Activated CD4-positive, CD25-positive, alpha-beta regulatory T cell treated with anti-CD3 and anti-CD28 coated beads, Interleukin-2, amount 50 U/mL, for 72 hours (primary cell): ENCODE results near the gene UACA.
"Not testable (repeated sequence)": the region's sequence is repeated elsewhere in the genome, so short reads cannot be mapped to it uniquely, and the experiment has no call there.

ENCODE experiments used
- DNase-seq: peaks from one replicate; pipeline ENCODE4 v3.0.0; 2021

The UACA gene

GRCh38 chr15:70748281-70748747, 15.0 kb downstream of the UACA start:
- DNase-seq, result no peak

- DNase-seq, result not testable (repeated sequence)
Measured at GRCh38 chr15:70746598-70746997, 16.8 kb downstream of the UACA start.

DNA sequence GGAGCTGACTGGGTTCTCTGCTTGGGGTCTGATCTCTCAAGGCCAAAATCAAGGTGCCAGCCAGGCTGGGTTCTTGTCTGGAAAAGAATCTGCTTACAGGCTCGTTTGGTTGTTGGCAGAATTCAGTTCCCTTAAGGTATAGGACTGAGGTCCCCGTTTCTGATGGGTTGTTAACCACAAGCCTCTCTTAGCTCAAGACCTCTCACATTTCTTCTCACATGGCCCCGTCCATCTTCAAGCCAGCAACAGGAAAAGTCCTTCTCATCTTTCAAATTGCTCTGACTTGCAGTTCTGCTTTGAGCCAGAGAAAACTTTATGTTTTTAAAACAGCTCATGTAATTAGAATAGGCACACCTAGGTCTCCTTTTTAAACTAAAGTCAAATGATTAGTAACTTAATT, 20.4 kb downstream of the UACA start:
- no peak for DNase-seq

GRCh38 chr15:70741677-70742293, 21.6 kb downstream of the UACA start:
- DNase-seq, result no peak

GRCh38 chr15:70741107-70741531, 22.2 kb downstream of the UACA start:
- DNase-seq, result no peak

- not testable (repeated sequence) for DNase-seq
Measured at GRCh38 chr15:70735040-70735439, 28.3 kb downstream of the UACA start.

DNA sequence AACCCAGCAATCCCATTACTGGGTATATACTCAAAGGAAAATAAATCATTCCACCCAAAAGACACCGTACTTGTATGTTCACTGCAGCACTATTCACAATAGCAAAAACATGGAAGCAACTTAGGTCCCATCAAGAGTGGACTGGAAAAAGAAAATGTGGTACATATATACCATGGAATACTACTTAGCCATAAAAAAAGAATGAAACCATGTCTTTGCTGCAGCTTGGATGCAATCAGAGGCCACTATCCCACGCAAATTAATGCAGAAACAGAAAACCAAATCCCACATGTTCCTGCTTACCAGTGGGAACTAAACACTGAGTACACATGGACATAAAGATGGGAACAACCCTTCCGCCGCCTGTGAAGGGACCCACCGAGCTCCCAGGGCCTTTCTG, 34.2 kb downstream of the UACA start:
- DNase-seq, result no peak

DNA sequence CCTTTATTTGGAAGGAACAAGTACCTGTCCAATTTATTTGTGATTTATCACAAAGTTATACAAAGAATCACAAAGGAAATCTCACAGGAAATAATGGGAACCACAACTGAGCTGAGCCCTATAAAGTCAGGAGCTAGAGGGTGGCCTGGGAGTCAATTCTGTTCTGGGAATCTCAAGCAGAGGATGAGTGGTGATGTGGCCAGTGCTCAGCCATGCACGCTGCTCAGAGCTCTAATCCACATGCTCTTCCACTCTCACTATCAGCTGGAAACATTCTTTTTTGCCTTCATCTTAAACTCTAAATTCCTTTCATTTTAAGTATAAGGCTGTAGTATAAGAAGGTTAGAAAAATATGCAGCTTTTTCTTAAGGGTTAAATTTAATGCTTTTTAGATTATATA, 36.6 kb downstream of the UACA start:
- DNase-seq, result no peak

DNA sequence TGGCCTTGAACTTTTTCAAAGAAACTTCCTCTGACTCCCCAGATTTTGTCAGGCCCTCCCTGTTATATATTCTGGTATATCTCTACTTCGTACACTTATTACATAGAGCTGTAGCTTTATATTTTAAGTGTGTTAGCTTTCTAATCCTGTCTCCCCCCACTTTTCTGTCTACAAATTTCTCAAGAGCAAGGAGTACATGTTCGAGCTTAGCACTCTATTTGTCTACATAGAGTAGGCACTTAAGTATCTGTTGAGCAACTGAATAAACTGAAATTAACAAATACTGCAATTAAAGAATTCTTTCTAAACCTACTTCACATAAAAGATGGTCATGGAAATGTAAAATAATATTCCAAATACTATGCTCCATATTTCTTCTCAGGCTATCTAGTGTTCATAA, 39.4 kb downstream of the UACA start:
- no peak for DNase-seq

DNA sequence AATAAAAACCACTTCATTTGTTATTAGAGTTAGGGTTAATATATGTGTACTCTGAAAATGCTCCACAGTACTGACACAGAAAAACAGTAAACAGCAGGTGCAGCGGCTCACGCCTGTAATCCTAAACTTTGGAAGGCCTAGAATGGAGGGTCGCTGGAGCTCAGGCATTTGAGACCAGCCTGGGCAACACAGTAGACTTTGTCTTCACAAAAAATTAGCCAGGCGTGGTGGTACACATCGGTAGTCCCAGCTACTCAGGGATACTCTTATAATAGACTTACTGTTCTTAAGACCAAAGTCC, 40.3 kb downstream of the UACA start:
- DNase-seq, result no peak

DNA sequence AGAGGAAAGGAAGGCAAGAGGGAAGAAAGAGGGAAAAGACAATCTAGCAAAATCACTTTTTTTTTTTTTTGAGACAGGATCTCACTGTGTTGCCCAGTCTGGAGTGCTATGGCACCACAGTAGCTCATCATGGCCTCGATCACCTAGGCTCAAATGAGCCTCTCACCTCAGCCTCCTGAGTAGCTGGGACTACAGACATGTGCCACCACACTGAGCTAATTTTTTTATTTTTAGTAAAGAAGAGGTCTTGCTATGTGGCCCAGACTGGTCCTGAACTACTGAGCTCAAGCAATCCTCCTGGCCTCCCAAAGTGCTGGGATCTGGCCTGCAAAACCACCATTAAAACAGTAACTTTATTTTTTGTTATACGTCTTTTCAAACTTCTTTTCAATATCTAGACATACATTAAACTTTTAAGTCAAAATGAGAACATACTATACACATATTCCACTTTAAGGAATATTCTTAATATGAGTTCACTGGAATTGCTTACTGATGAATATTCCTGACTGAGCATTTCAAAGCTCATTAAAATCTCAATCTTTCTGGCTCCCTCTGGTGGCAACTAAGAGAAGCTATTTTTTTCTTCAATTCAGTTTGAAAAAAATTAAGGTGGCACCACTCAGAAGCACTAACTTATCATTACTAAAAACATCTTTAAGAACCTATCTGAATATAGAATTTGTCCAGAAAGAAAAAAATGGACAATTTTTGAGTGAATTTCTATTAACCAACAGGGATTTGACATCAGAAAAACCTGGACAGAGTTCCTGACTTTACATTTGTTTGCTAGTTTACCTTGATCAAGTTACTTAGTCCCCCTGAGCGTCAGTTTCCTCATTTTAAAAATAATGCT, 40.9 kb downstream of the UACA start:
- DNase-seq, result no peak

DNA sequence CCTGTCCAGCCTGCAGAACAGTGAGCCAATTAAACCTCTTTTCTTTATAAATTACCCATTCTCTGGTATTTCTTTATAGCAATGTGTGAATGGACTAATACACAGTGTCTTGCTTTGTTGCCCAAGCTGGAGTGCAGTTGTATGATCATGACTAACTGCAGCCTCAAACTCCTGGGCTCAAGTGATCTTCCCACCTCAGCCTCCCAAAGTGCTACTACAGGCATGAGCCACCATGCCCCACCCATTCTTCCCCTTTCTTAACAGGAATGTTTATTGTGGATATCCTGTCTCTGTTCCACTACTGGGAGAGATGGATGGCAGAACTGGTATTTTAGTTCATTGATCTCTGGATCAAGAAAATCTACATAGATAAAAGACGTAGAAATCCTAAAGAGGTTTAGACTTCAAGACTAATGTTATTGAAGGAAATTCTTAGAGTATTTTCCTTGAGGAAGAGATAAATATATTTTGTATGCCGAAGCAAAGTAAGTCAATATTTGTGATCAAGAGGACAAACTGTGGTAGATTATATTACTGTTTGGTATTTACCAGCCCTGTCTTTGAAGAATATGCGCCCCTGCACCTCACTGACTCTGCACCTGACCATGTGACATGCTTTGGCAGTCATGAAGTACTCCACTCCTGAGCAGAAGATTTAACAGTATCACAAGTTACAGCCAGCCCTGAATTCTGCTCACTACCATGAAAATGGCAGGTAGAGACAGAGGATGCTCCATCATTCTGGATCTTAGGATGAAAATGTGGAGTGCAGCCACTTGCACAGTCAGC, 42.9 kb downstream of the UACA start:
- no peak for DNase-seq

GRCh38 chr15:70717237-70717793, 46.0 kb downstream of the UACA start:
- DNase-seq, result no peak

GRCh38 chr15:70715840-70716485, 47.4 kb downstream of the UACA start:
- DNase-seq, result no peak

GRCh38 chr15:70714565-70714964, 48.8 kb downstream of the UACA start:
- DNase-seq, result no peak

DNA sequence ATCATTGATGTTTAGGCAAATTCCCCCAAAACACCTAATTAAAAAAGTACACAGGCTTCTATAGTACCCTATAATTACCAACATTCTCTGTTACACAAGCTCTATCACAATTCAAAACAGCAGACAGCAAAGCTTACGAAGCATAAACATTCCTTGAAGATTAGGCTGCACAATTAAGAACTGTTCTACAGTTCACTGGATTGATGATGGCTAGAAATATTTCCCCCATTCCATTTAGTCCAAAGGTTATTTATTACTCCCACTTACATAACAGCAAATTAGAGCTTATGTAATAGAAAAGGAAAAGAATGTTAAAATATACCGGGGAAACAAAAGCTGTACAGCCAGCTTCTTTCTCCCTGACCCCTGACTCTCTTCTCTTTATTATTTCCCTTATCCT, 49.3 kb downstream of the UACA start:
- DNase-seq, result no peak

GRCh38 chr15:70712271-70712670, 51.1 kb downstream of the UACA start:
- DNase-seq, result no peak

- DNase-seq, result no peak
Measured at GRCh38 chr15:70710714-70711113, 52.6 kb downstream of the UACA start.

DNA sequence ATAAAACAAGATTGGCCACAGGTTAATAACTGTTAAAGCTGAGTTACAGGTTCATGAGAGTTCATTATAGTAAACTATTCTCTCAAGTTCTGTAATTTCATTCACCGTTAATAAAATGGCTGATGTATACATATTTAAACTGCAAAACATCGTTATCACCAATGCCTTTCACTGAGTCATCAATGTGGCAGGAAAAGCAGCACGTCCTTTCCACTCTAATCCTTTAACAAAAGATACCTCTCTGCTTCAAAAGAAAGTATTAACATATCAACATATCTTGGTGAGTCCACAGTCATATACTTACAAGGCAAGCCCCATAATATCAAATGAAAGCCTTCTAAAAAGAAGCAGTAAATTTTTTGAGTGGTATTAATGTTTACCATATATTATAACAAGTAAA, 54.5 kb downstream of the UACA start:
- DNase-seq, result no peak

- no peak for DNase-seq
Measured at GRCh38 chr15:70707686-70708300, 55.6 kb downstream of the UACA start.

DNA sequence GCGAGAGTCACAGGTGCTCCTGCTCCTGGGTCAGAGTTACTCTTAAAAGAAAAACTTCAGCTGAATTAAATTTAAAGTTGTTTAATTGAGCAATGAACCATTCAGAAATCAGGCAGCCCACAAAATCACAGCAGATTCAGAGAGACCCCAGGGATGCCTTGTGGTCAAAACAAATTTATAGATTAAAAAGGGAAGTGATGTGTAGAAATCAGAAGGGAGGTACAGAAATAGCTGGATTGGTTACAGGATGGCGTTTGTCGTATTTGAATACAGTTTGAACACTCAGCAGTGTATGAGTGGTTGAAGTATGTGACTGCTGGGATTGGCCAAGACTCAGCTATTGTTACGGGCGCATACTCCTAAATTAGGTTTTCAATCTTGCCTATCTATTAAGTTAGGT, 58.6 kb downstream of the UACA start:
- DNase-seq, result no peak

DNA sequence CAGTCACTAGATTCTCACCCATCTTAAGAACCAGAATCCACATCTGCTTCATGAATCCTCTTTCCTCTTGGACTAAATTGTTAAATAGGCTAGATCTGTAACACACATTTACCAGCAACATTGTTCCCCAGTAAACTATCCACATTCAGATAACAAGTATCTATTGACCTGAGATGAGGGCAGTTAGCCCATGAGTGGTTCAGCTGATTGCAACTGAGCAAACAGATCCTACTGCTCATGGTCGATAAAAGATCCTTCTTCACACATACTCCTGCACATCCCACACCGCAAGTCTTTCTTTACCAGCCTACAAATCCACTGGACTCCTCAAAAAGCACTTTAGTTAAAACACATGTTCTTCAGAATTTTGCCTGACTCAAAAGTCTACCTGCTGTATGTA, 59.2 kb downstream of the UACA start:
- DNase-seq, result no peak
